Astrocyte (in vitro differentiated cells and primary cell): ENCODE data around the gene GPR137.

Experiments used
- CTCF ChIP-seq: IDR thresholded peaks from 2 replicates; pipeline ENCODE4 v1.5.1; 2011; ENCODE audit warnings: low read depth, mild to moderate bottlenecking, inconsistent platforms, low read length, moderate library complexity; ENCODE audit not compliant: insufficient read depth
- EZH2 ChIP-seq: IDR thresholded peaks from 2 replicates; pipeline ENCODE4 v1.6.1; 2012; ENCODE audit warnings: mild to moderate bottlenecking, low read length, inconsistent platforms; ENCODE audit not compliant: insufficient read depth

GRCh38 chr11:64318766-64319761, 33.4 kb downstream of the GPR137 start:
- TF ChIP-seq CTCF (no peak), EZH2 (no peak)
